ENCODE measurements around the gene TTC9C. TPM values are rescaled to one million over a fixed set of nuclear protein-coding genes. Genes with fewer than 3 reads are reported as not detected.

TTC9C gene
- 34.0 and 37.4 TPM in 2 replicates for total RNA-seq

DNA sequence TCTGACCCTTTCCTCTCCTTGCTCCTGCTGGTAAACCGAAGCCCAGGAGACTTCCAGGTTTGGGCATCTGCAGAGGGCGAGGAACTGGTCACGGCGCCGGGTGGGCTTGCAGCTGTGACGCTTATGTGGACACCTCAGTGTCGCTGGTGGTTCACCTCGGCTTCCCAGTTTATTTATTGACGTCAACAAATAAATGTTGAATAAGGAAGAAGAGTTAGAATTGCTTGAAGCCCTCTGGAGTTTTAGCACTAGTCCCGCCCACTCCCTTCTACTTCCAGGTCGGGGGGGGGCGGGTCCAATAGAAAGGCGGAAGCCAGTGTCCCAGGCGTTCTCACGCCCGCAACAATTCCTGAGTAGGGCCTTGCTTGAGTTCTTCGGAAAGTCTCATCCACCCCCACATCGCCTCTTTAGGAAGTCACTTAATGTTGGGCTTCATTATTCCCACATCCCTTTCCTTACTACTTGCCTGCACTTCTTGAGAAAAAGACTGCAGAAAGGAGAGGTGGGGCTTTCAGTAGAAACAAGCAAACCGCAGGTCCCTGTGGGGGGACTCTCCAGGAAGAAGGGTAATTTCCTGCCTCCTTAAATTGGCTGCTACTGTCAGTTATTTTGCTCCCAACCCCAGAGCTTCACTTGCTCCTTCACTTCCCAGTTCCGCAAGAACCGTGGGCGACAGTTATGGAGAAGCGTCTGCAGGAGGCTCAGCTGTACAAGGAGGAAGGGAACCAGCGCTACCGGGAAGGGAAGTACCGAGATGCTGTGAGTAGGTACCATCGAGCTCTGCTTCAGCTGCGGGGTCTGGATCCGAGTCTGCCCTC is at the start of gene TTC9C:
TSS of gene TTC9C (plus strand) at position 316 of the 818 bp plus-strand sequence. CDS start at position 679, 363 bp downstream.

DNA sequence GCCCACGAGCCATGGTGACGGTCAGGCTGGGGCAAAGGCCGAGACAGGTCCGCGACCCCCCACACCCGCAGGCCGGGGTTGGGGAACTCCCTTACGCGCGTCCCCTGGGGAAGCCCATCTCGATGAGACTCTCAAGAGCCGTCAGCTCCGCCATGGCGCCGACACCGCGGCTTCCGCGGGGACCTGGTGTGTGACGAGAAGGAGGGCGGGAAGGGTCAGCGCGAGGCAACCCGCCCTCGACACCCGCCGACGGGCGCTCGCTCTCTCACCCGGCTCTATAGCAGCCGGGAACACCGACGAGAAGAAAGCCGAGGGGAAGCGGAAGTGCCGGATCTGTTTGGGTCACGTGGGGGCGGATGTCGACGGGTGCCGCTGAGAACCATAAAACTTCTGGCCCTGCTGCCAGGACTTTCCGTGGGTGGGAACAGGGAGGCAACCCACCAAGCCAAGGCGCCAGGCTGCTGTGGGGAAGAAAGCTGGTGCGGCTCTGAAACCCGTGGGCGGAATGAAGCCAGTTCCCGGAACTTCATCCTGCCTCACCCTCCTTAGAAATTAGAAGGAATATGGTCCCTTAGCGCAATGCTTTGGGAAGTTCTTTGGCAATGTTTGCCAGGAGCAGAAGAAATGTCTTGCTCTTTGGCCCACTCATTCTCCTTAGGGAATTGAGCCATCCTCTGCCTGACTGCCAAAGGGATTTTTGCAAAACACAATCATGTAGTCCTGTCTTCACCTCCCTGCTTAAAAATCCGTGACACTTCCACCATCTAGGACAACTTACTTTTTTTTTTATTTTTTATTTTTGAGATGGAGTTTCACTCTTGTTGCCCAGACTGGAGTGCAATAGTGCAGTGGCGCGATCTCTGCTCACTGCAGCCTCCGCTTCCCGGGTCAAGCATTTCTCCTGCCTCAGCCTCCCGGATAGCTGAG is 49.3 kb upstream of the TTC9C start, which contains the start of gene UBXN1:
TSS of gene UBXN1 (minus strand) at position 304 of the 927 bp plus-strand sequence. CDS start at position 154, 150 bp downstream.

DNA sequence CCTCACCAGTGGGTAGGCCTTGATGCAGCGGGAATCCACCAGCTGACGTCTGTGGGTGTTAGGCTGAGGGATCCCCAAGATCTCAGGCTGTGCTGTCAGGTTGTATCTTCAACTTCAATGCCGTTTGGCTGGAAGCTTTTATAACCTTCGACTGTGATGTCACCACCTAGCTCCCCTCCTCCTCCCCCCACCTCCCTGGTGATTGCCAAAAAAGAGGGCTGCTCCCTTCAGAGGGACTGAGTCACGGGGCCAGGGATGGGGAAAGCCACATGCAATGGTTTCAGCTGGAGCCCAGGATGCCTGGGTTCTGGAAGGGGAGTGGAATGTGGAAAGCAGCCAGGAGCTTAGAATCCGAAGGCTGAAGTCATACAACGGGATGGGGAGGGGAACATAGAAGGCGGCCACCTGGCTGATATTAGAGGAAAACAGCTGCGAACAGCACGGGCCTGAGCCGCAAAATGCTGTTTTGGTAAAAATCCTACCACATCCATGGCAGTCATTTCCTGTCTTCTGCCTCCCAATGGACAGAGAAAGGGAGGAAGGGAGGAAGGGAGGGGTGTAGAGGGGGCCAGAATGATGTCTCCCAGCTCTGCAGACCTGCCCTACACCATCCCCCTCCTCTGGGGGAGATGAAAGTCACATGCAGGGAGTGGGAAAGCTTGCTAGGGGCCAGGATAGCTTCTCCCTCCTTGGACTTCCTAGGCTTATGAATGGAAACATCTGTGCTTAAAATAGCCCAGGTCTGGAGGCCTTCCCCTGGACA is 38.7 kb upstream of the TTC9C start, which contains the start of gene LRRN4CL:
TSS of gene LRRN4CL (minus strand) at position 110 of the 763 bp plus-strand sequence. CDS start 1,022 bp downstream, outside the sequence.

DNA sequence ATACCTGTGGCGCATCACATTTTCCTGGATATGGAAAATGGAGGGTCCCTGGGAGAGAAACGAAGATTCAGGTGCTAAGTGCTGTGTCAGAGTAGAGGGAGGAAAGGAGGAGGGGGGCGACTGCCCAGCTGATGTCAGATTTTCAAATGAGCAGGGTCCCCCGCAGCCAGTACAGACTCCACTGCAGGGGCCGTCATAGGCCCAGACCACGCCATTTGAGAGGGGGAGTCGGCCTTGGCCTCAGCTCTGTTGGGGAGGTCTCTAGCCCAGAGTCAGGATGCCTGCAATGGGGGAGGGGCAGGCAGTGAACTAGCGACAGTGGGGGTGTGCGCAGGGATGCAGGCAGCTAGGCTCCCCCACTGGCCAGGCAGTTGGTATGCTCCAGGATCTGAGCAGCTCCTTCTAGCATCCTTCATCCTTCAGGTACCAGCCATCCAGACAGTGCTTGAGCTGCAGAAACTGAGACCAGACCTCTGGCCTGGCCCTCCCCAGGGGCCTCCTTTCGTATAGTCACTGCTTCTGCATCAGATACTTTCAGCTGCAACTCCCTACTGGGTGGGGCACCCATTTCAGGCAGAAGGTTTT is 20.9 kb upstream of the TTC9C start, which contains the start of the genes BSCL2 and GNG3:
TSS of gene BSCL2 (minus strand) at position 148 of the 585 bp plus-strand sequence. CDS start 229 bp downstream, outside the sequence.
TSS of gene GNG3 (plus strand) at position 400 of the 585 bp plus-strand sequence. CDS start 620 bp downstream, outside the sequence.

GRCh38 chr11:62727165-62727871 is 968 bp upstream of the TTC9C start, which contains the start of gene HNRNPUL2:
Gene HNRNPUL2, minus strand, starts transcription at chr11:62727457. Its CDS starts 301 bp downstream, at chr11:62727156.

GRCh38 chr11:62753736-62754603 is 25.7 kb downstream of the TTC9C start, which contains the start of gene ZBTB3:
Gene ZBTB3, minus strand, starts transcription at chr11:62754160. Its CDS starts 496 bp downstream, at chr11:62753664.

DNA sequence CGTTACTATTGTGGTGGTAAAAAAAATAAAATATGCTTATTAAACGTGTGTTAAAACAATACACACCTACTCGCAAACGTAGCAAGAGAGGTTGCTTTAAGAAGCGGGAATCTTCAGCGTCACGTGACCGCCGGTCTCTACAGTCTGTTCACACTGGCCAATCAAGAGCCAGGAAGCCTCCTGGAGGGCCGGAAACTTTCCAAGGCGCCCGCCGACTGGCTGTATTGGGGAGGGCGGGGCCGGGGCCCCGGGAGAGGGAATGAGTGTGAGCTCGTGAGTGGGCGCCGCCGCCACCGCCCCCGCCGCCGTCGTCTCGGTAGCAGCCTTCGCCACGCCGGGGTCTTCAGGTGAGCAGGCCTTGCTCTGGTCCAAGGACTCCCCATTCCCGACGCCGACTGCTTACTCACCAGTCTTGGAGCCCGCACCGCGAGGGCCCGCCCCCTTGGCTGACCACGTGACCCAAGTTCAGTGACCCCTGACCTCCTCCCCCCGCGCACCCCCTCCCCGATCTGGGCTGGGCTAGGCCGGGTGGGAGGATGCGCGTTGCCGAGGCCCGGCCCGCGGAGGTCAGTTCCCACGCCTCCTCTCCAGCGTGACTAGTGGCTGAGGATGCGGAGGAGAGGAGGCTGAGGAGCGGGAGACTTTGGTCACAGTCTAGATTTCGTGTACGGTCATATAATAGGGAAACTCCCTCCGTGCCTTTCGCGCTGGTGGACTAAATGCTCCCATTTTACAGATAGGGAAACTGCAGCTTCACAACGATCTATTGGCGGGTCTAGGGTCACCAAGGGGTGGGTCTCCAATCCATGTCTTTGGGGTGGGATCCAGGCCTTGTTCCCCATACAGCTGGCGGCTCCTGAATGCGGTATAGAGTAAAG is 43.1 kb downstream of the TTC9C start, which contains the start of gene TAF6L:
TSS of gene TAF6L (plus strand) at position 253 of the 878 bp plus-strand sequence. CDS start 4,388 bp downstream, outside the sequence.

GRCh38 chr11:62787005-62787759 is 58.9 kb downstream of the TTC9C start, which contains the start of gene TMEM179B:
Gene TMEM179B, plus strand, starts transcription at chr11:62787402. Its CDS starts 30 bp downstream, at chr11:62787432.

Other genes starting within 250 kb of the TTC9C start
- gene AHNAK, start 181.7 kb upstream of the TTC9C start, total RNA-seq = 388 and 488 TPM in 2 replicates
- 1,708 and 1,734 TPM in 2 replicates for gene EEF1G, start 154.6 kb upstream of the TTC9C start, total RNA-seq
- 4.8 and 6.7 TPM in 2 replicates for gene TUT1, start 137.0 kb upstream of the TTC9C start, total RNA-seq
- gene MTA2, start 126.6 kb upstream of the TTC9C start, total RNA-seq = 110 and 118 TPM in 2 replicates
- 12.8 and 14.3 TPM in 2 replicates for gene EML3, start 115.7 kb upstream of the TTC9C start, total RNA-seq
- gene ROM1, start 115.2 kb upstream of the TTC9C start, total RNA-seq = 5.5 and 7.8 TPM in 2 replicates
- 22.3 and 35.2 TPM in 2 replicates for gene B3GAT3, start 106.5 kb upstream of the TTC9C start, total RNA-seq
- 249 and 288 TPM in 2 replicates for gene GANAB, start 81.9 kb upstream of the TTC9C start, total RNA-seq
- gene INTS5, start 75.2 kb upstream of the TTC9C start, total RNA-seq = 15.1 and 22.9 TPM in 2 replicates
- gene C11orf98, start 63.3 kb upstream of the TTC9C start, total RNA-seq = 39.7 and 43.3 TPM in 2 replicates
- 7.4 and 7.5 TPM in 2 replicates for gene CSKMT, start 63.2 kb upstream of the TTC9C start, total RNA-seq
- gene UQCC3, start 56.8 kb upstream of the TTC9C start, total RNA-seq = 11.7 and 12.1 TPM in 2 replicates
- 2.4 and 3.0 TPM in 2 replicates for gene LBHD1, start 56.2 kb upstream of the TTC9C start, total RNA-seq
- gene UBXN1, start 49.4 kb upstream of the TTC9C start, total RNA-seq = 193 and 199 TPM in 2 replicates
- gene LRRN4CL, start 39.0 kb upstream of the TTC9C start, total RNA-seq = 10.6 and 11.7 TPM in 2 replicates
- 58.3 and 73.6 TPM in 2 replicates for gene BSCL2, start 21.1 kb upstream of the TTC9C start, total RNA-seq
- gene GNG3, start 20.8 kb upstream of the TTC9C start, total RNA-seq = not detected in 2 replicates
- gene HNRNPUL2, start 1.0 kb upstream of the TTC9C start, total RNA-seq = 7.3 and 9.7 TPM in 2 replicates
- gene ZBTB3, start 25.7 kb downstream of the TTC9C start, total RNA-seq = 9.7 and 12.7 TPM in 2 replicates
- 62.2 and 77.1 TPM in 2 replicates for gene POLR2G, start 33.1 kb downstream of the TTC9C start, total RNA-seq
- gene TAF6L, start 42.9 kb downstream of the TTC9C start, total RNA-seq = 12.1 and 19.1 TPM in 2 replicates
- gene TMEM179B, start 58.9 kb downstream of the TTC9C start, total RNA-seq = 35.7 and 38.4 TPM in 2 replicates
- gene TMEM223, start 63.5 kb downstream of the TTC9C start, total RNA-seq = 12.8 and 16.0 TPM in 2 replicates
- 9.7 and 21.1 TPM in 2 replicates for gene NXF1, start 77.0 kb downstream of the TTC9C start, total RNA-seq
- 46.2 and 49.9 TPM in 2 replicates for gene STX5, start 103.6 kb downstream of the TTC9C start, total RNA-seq
- gene TEX54, start 104.4 kb downstream of the TTC9C start, total RNA-seq = not detected in 2 replicates
- 51.0 and 77.9 TPM in 2 replicates for gene WDR74, start 111.1 kb downstream of the TTC9C start, total RNA-seq
- 210 and 296 TPM in 2 replicates for gene SLC3A2, start 152.4 kb downstream of the TTC9C start, total RNA-seq
- gene CHRM1, start 192.9 kb downstream of the TTC9C start, total RNA-seq = not detected in 2 replicates

Data from smooth muscle cell of bladder (primary cell).